ENCODE measurements around the gene RPS27L. TPM values are rescaled to one million over a fixed set of nuclear protein-coding genes. Genes with fewer than 3 reads are reported as not detected.
A peak's percentile ranks its signal among the peaks of the same experiment; 100 is the strongest.

The RPS27L gene
- total RNA-seq, 1 donor from 2014 or later, result 167 TPM

DNA sequence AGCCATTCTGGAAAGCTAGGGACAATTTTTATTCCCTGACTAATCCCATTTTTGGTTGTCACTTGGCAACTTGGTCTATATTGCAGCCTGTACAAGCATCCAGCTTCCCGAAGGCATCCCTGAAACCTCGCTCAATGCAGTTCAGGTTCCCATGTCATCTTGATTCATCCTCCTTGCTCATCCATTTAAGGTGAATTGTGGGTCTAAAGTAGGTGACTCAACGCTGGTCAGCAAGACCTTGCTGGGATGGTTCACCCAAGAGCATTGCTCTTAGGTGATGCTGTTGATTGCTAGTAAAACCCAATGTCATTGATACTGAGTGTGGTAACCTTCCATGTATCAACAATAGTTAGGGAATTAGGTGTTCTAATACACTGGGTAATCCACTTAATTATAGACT lies 19.0 kb upstream of the RPS27L start:
- Mint-ChIP-seq H3K27me3 (peaks cover 7% of the 10 kb centered on the region), H3K9me3 (no peaks in the 10 kb centered on the region), H3K36me3 (ENCODE audit: low read depth) (no peaks in the 10 kb centered on the region), H3K4me3 (no peak overlapping the region), H3K4me1 (peaks cover 7% of the 10 kb centered on the region), H3K27ac (no peak overlapping the region)
- no peak for DNase-seq
- intact Hi-C loops (cut with micrococcal nuclease), result no loop called here

DNA sequence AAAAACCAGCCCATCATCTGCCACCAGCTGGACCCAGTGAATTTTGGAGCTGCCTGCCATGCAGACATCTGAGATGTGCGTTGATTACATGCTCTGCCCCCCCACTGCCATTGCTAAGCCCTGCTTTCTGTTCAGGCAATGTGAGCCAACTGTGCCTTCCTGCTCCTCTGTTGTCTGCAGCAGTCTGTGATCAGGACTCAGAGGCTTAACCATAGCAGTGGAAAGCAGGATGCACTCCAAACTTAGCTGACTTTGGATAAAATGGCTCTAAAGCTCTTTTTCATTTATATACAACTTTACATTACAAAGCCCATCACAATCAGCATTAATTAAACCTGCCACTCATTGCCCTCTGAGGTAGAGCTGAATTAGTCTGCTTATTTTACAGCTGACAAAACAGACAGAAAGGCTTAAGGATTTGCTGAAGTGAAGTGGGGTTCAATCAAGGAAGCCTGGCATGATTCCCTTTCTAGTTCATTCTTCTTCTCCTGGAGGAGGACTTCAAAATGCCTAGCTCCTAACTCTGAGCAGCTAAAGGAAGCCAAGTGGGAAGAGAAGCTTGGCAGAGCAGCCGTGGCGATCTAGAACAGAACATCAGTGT lies 15.7 kb upstream of the RPS27L start:
- no peak for DNase-seq
- Mint-ChIP-seq H3K4me3 (no peak overlapping the region), H3K27me3 (no peaks in the 10 kb centered on the region), H3K27ac (no peak overlapping the region), H3K36me3 (ENCODE audit: low read depth) (no peaks in the 10 kb centered on the region), H3K9me3 (no peaks in the 10 kb centered on the region), H3K4me1 (peaks cover 5% of the 10 kb centered on the region)
- intact Hi-C loops (cut with micrococcal nuclease), result no loop called here

DNA sequence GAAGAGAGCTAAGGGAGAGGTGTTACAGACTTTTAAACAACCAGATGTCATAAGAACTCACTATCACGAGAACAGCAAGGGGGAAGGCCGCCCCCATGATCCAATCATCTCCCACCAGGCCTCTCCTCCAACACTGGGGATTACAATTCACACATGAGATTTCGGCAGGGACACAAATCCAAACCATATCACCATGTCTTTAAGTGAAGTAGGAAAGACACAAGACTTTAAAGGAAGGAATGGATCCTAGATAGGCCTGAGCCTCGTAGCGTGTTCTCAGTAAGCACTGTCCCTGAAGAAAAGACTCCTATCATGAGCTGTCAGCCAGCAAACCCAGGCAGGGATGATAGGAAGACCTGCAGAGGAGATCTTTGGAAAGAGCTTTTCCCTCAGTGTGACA lies 15.1 kb upstream of the RPS27L start:
- H3K4me1 Mint-ChIP-seq, result peaks cover 3% of the 10 kb centered on the region
- intact Hi-C loops (cut with micrococcal nuclease), result no loop called here
- no peak overlapping the region for H3K27ac Mint-ChIP-seq
- DNase-seq, result no peak
- H3K9me3 Mint-ChIP-seq, result no peaks in the 10 kb centered on the region
- H3K36me3 Mint-ChIP-seq (ENCODE audit: low read depth), result no peaks in the 10 kb centered on the region
- H3K4me3 Mint-ChIP-seq, result no peak overlapping the region
- H3K27me3 Mint-ChIP-seq, result no peaks in the 10 kb centered on the region

DNA sequence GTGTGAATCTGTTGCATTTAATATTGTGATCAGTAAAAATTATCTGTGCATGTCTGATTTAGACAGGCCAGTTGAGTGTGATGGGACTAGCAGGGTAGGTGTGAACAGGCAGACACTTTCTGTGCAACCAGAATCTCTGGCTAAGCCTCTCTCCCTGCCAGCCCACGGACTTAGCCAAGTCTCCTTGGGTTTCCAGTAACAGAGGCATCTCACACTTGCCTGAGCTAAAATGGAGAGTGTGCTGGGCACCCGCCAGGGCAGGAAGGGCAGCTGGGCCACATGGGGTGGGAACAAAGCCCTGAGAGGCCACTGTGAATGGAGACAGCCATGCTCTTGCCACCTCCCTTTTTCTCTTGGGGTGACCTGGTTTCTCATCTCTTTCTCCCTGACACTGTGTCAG lies 12.5 kb upstream of the RPS27L start:
- Mint-ChIP-seq H3K4me1 (peaks cover 6% of the 10 kb centered on the region), H3K4me3 (no peak overlapping the region), H3K9me3 (no peaks in the 10 kb centered on the region), H3K27ac (no peak overlapping the region), H3K36me3 (ENCODE audit: low read depth) (no peaks in the 10 kb centered on the region), H3K27me3 (peaks cover 5% of the 10 kb centered on the region)
- DNase-seq, result no peak
- intact Hi-C loops (cut with micrococcal nuclease), result no loop called here

DNA sequence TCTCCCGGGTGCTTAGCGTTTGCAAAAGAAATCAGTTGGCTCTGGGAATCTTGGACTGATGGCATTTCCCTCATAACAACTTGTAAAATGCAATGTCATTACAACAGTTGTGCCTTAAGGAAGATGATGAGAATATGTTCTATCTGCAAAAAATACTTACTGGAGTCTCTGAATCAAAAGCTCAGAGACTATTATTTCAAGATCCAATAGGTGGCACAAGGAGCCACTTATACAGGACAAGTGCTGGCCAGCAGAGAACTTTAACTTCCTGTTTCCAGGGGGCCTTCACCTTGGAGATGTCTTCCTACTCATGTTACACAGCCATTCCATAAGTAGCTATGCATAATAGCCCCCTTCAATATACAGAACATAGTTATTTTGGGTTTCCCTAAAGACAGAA lies 8.9 kb upstream of the RPS27L start:
- Mint-ChIP-seq H3K4me3 (no peak overlapping the region), H3K36me3 (ENCODE audit: low read depth) (no peaks in the 10 kb centered on the region), H3K27me3 (peaks cover 5% of the 10 kb centered on the region), H3K9me3 (no peaks in the 10 kb centered on the region), H3K27ac (no peak overlapping the region), H3K4me1 (peaks cover 6% of the 10 kb centered on the region)
- intact Hi-C loops (cut with micrococcal nuclease), result no loop called here
- DNase-seq, result no peak

DNA sequence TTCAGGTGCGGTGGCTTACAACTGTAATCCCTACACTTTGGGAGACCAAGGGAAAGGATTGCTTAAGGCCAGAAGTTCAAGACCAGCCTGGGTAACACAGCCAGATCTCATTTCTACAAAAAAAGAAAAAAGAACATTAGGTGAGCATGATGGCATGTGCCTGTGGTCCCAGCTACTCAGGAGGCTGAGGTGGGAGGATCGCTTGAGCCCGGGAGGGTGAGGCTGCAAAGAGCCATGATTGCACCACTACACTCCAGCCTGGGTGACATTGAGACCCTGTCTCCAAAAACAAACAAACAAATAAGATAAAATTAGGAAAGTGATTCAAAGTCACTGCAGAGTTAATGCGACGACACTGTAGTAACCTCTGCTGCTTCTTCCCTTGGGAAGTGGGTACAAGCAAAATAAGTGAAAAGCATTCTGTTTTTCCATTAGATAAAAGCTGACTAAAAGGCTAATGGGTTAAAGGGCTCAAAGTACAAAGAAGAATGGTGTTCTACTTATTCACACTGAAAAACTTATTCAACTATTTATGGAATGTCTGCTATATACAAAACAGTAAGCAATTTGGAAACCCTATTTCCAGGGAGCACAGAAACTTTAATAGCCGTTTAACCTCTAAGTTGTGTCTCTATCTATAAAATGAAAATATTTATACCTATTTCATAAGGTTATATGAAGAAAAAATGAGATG lies 8.0 kb upstream of the RPS27L start:
- intact Hi-C loops (cut with micrococcal nuclease), result no loop called here
- Mint-ChIP-seq H3K36me3 (ENCODE audit: low read depth) (no peaks in the 10 kb centered on the region), H3K27me3 (peaks cover 5% of the 10 kb centered on the region), H3K27ac (no peak overlapping the region), H3K4me3 (no peak overlapping the region), H3K9me3 (no peaks in the 10 kb centered on the region), H3K4me1 (peaks cover 6% of the 10 kb centered on the region)
- DNase-seq, result no peak

DNA sequence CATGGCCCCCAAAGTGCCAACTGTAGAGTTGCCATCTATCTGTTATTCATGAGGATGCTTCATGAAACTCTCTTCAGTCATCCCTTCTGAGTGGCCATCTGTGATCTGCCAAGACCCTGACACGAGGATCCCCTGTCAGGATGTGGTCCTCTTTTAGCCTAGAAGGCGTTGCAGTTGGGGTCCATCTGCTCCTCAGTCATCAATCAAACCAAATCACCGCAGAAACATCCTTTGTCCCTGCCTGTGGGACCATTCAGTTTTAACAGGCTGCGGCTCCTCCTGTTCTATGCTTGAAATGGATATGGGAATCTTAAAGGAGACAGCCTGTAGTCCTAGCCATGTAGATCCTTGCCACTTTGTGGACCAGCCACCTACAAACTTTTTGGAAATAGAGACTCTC lies 5.9 kb upstream of the RPS27L start:
- H3K27me3 Mint-ChIP-seq, result peaks cover 5% of the 10 kb centered on the region
- H3K9me3 Mint-ChIP-seq, result no peaks in the 10 kb centered on the region
- DNase-seq, result no peak
- H3K4me1 Mint-ChIP-seq, result peaks cover 6% of the 10 kb centered on the region
- H3K4me3 Mint-ChIP-seq, result no peak overlapping the region
- H3K27ac Mint-ChIP-seq, result no peak overlapping the region
- intact Hi-C loops (cut with micrococcal nuclease), result no loop called here
- no peaks in the 10 kb centered on the region for H3K36me3 Mint-ChIP-seq (ENCODE audit: low read depth)

DNA sequence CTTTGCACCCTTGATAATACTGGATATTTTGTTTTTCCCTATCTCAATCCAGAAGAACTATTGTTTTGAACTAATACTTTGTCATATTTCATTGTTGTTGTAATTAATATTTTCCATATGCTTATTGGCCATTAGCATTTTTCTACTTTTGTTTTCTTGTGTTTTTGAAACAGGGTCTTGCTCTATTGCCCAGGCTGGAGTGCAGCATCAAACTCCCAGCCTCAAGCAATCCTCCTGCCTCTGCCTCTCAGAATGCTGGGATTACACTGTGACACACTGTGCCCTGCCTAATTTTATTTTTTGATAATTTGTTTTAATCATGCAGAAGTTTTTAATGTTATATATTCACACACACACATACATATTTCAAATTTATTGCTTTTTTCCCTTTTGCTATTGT lies 3.4 kb upstream of the RPS27L start:
- no peak for DNase-seq
- Mint-ChIP-seq H3K36me3 (ENCODE audit: low read depth) (peaks cover 11% of the 10 kb centered on the region), H3K27me3 (peaks cover 4% of the 10 kb centered on the region), H3K4me3 (no peak overlapping the region), H3K4me1 (peaks cover 5% of the 10 kb centered on the region), H3K9me3 (no peaks in the 10 kb centered on the region), H3K27ac (no peak overlapping the region)
- intact Hi-C loops (cut with micrococcal nuclease), result no loop called here

DNA sequence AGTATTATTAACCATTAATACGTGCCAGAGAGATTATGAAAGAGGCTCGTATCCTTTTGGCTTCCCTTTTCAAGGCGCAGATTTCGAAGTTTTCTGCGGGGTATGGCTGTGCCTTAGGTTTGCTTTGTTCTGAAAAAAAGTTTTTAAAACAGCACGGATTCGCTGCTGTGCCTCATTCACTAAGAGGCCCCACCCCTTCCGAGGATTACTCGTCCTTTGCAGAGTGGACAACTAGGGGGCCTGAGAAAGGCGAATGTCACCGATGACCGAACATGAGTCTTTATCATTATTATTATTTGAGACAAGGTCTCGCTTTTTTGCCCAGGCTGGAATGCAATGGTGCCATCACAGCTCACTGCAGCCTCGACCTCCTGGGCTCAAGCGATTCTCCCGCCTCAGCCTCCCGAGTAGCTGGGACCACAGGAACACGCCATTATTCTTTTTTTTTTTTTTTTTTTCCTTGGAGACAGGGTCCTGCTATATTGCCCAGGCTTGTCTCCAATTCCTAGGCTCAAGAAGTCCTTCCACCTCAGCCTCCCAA lies 684 bp upstream of the RPS27L start:
- Mint-ChIP-seq H3K4me3 (peak overlapping the region; percentile 100), H3K27me3 (no peaks in the 10 kb centered on the region), H3K4me1 (peaks cover 13% of the 10 kb centered on the region), H3K36me3 (ENCODE audit: low read depth) (peaks cover 24% of the 10 kb centered on the region), H3K9me3 (no peaks in the 10 kb centered on the region), H3K27ac (peak overlapping the region; percentile 89)
- intact Hi-C loops (cut with micrococcal nuclease), result loop anchor here (1.0 to 5.0 kb wide), 7 partner anchors 19 to 244 kb away; partner anchors contain the start of genes APH1B, LACTB and RAB8B
- peak; percentile 79 for DNase-seq

DNA sequence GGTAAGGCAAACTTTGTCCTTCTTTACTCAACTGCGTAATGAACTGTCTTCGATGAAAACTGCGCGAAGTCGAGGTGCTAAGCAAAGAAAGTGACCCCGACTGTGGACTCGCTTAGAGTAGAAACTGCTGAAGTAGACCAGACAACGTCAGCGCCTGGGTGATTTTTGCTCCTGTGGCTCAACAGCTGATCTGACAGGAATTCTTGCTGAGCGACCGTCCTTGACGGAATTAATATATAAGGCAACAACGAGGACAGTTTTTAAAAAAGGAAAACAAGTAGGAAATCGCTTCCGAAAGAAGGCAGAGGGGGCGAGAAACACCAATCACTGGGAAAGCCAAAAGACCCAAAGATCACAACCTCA lies 541 bp downstream of the RPS27L start:
- Mint-ChIP-seq H3K36me3 (ENCODE audit: low read depth) (peaks cover 31% of the 10 kb centered on the region), H3K27me3 (no peaks in the 10 kb centered on the region), H3K27ac (peak overlapping the region; percentile 100), H3K9me3 (no peaks in the 10 kb centered on the region), H3K4me3 (peak overlapping the region; percentile 100), H3K4me1 (peaks cover 18% of the 10 kb centered on the region)
- intact Hi-C loops (cut with micrococcal nuclease), result loop anchor here (1.0 to 5.0 kb wide), 7 partner anchors 21 to 246 kb away; partner anchors contain the start of genes APH1B, LACTB and RAB8B
- peak; percentile 75 for DNase-seq

DNA sequence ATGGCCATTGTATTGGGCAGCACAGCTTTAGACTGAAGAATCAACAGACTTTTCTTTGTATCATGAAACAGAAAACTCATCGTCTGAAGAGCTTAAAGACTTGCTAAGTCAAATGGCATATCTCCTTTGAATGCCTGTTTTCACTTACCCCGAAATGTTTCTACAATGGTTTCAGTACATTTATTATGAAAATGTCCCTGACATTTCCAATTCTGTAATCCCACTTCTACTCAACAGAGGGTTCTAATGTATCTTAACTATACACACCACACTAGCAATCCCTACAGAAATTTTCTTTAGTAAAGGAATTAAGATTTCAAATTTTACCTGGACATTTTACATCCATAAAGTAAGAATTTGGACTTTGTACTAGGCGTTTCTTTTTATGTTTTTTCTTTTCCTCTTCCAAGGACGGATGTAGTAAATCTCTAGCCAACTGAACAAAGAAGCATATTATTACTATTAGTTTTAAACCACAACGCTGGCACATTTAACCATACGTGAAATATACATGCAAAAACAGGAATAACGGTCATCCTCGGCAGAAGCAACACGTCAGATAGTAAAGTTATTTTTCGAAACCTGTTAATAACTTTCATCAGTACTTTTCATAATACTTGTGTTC lies 1.1 kb downstream of the RPS27L start:
- Mint-ChIP-seq H3K9me3 (no peaks in the 10 kb centered on the region), H3K27ac (peak overlapping the region; percentile 100), H3K4me1 (peaks cover 21% of the 10 kb centered on the region), H3K27me3 (no peaks in the 10 kb centered on the region), H3K36me3 (ENCODE audit: low read depth) (peaks cover 36% of the 10 kb centered on the region), H3K4me3 (peak overlapping the region; percentile 100)
- DNase-seq, result no peak
- intact Hi-C loops (cut with micrococcal nuclease), result loop anchor here (2.0 to 5.0 kb wide), 4 partner anchors 33 to 246 kb away; partner anchors contain the start of genes APH1B and RAB8B

DNA sequence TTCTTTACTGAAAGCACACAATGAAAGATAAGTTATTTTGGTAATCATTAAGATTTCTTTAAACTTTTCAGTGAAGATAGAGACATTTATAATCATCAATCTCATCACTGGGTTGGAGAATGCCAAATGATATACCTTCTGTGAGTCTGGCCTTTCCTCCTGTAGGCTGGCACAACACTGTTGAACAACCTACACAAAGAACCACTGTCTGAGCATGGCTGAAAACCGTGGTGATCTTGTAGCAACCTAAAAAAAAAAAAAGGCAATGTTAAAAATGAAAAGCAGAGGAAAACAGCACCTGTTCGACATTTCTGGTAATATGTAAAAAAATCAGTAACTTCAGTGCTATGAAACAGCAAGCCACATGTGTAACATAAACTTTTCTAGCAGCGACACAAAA lies 1.8 kb downstream of the RPS27L start:
- H3K4me1 Mint-ChIP-seq, result peaks cover 21% of the 10 kb centered on the region
- H3K36me3 Mint-ChIP-seq (ENCODE audit: low read depth), result peaks cover 38% of the 10 kb centered on the region
- peak overlapping the region; percentile 100 for H3K4me3 Mint-ChIP-seq
- no peaks in the 10 kb centered on the region for H3K27me3 Mint-ChIP-seq
- no peaks in the 10 kb centered on the region for H3K9me3 Mint-ChIP-seq
- no peak for DNase-seq
- intact Hi-C loops (cut with micrococcal nuclease), result loop anchor here (5.0 kb wide), 2 partner anchors 122 to 247 kb away; partner anchors contain the start of gene APH1B
- H3K27ac Mint-ChIP-seq, result peak overlapping the region; percentile 60

DNA sequence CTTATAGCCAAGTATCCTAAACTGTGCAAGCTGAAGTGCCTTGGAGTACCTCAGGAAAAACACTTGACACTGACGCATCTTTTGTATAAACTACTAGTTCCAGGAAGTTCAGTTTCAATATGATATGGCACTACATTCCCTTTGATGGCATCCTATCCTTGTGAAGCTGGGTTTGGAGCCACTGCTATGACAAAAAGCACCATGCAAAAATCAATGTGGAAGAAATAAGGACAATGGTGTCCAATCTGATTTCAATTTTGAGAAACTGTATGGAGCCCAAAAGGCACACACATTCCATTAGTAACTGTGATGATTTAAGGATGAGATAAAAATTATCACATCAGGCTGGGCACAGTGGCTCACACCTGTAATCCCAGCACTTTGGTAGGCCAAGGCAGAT lies 5.6 kb downstream of the RPS27L start:
- H3K4me3 Mint-ChIP-seq, result no peak overlapping the region
- intact Hi-C loops (cut with micrococcal nuclease), result no loop called here
- no peak overlapping the region for H3K27ac Mint-ChIP-seq
- no peaks in the 10 kb centered on the region for H3K27me3 Mint-ChIP-seq
- H3K4me1 Mint-ChIP-seq, result peaks cover 26% of the 10 kb centered on the region
- peaks cover 48% of the 10 kb centered on the region for H3K36me3 Mint-ChIP-seq (ENCODE audit: low read depth)
- no peak for DNase-seq
- H3K9me3 Mint-ChIP-seq, result no peaks in the 10 kb centered on the region

DNA sequence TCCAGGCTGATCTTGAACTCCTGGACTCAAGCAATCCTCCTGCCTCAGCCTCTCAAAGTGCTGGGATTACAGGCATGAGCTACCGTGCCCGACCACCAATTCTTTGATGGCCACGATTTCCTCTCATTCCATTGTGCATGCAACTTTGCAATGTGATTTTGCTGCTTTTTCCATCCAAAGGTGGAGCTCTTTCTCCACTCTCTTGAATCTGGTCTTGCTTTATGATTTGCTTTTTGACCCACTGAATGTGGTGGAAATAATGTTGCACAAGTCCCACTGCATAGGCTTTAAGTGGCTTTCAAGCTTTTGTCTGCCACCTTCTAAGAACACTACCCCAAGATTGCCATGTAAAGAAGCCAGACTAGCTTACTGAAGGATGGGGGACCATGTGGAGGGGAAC lies 10.6 kb downstream of the RPS27L start:
- H3K4me1 Mint-ChIP-seq, result peaks cover 10% of the 10 kb centered on the region
- no peaks in the 10 kb centered on the region for H3K27me3 Mint-ChIP-seq
- H3K27ac Mint-ChIP-seq, result peak overlapping the region; percentile 39
- peaks cover 38% of the 10 kb centered on the region for H3K36me3 Mint-ChIP-seq (ENCODE audit: low read depth)
- no peak overlapping the region for H3K4me3 Mint-ChIP-seq
- intact Hi-C loops (cut with micrococcal nuclease), result no loop called here
- no peak for DNase-seq
- H3K9me3 Mint-ChIP-seq, result no peaks in the 10 kb centered on the region

Data from activated CD4-positive, alpha-beta T cell treated with anti-CD3 and anti-CD28 coated beads, Interleukin-2, amount 10 ng/mL, durations not matched to agents 24 days and 14 days (primary cell).